Smooth muscle cell (in vitro differentiated cells): ENCODE results near the gene TSFM. TPM values are rescaled to one million over a fixed set of nuclear protein-coding genes. Genes with fewer than 3 reads are reported as not detected.

ENCODE experiments used
- DNase-seq: peaks from one replicate; lab custom pipeline; 2025; ENCODE audit not compliant: unreplicated experiment; lab: John Stamatoyannopoulos, UW
- H2AFZ ChIP-seq: fragments of 200-600 bp; sonication (generic); 2 replicates; pipeline ENCODE4 v1.6.0; 2016; ENCODE audit warnings: antibody characterized with exemption, low read depth, mild to moderate bottlenecking
- H3F3A ChIP-seq: fragments of 200-600 bp; sonication (generic); 2 replicates; pipeline ENCODE4 v1.6.0; 2017; ENCODE audit warnings: antibody characterized with exemption, low read depth
- H3K27ac ChIP-seq: fragments of 200-600 bp; sonication (generic); 2 replicates; pipeline ENCODE4 v1.5.1; 2016; ENCODE audit warnings: low read depth, mild to moderate bottlenecking
- H3K27me3 ChIP-seq: fragments of 200-600 bp; sonication (generic); 2 replicates; pipeline ENCODE4 v1.6.1; 2016; ENCODE audit warnings: low read depth, mild to moderate bottlenecking
- H3K36me3 ChIP-seq: fragments of 200-600 bp; sonication (generic); 2 replicates; pipeline ENCODE4 v1.5.1; 2016; ENCODE audit warnings: low read depth
- H3K4me1 ChIP-seq: fragments of 200-600 bp; sonication (generic); 2 replicates; pipeline ENCODE4 v1.5.1; 2016; ENCODE audit warnings: low read depth
- H3K4me2 ChIP-seq: fragments of 200-600 bp; sonication (generic); 2 replicates; pipeline ENCODE4 v1.6.0; 2016; ENCODE audit warnings: mild to moderate bottlenecking
- H3K4me3 ChIP-seq: fragments of 200-600 bp; sonication (generic); 2 replicates; pipeline ENCODE4 v1.5.1; 2016; ENCODE audit warnings: mild to moderate bottlenecking
- H3K79me2 ChIP-seq: fragments of 200-600 bp; sonication (generic); 2 replicates; pipeline ENCODE4 v1.6.0; 2016; ENCODE audit warnings: low read depth, mild to moderate bottlenecking
- H3K9ac ChIP-seq: fragments of 200-600 bp; sonication (generic); 2 replicates; pipeline ENCODE4 v1.6.0; 2016; ENCODE audit warnings: low read depth
- H3K9me3 ChIP-seq: fragments of 200-600 bp; sonication (generic); replicated peaks from 2 replicates; pipeline ENCODE4 v1.5.1; 2016; ENCODE audit warnings: low read depth
- H4K20me1 ChIP-seq: fragments of 200-600 bp; sonication (generic); 2 replicates; pipeline ENCODE4 v1.6.0; 2016; ENCODE audit warnings: low read depth
- CTCF ChIP-seq: fragments of 200-600 bp; sonication (generic); IDR thresholded peaks from 2 replicates; pipeline ENCODE4 v1.5.1; 2017; ENCODE audit warnings: borderline replicate concordance, mild to moderate bottlenecking, antibody characterized with exemption; ENCODE audit not compliant: insufficient read depth, poor library complexity, severe bottlenecking
- WGBS: methylation state at CpG from one replicate; pipeline ENCODE4 v1.1.7; 2016; ENCODE audit warnings: low lambda C conversion rate; 5-methylcytosine and 5-hydroxymethylcytosine counted together
- polyA plus RNA-seq: library from polyadenylated mRNA; unstranded; fragments of >200 nt; fragmentation: Nextera tagmentation; extraction: Ambion mirVana; gene quantifications from 2 replicates; pipeline ENCODE4 v1.2.1, GENCODE V29; 2016
- total RNA-seq: library from RNA; depleted of rRNA; stranded (reverse); fragments of >200 nt; gene quantifications from 2 replicates; pipeline ENCODE4 v1.2.3, GENCODE V29; 2014

TSFM gene
- total and polyA plus RNA-seq, 2 experiments from 2014 or later = 16.8 to 24.0 TPM

GRCh38 chr12:57830393-57830792 is 47.8 kb downstream of the TSFM start:
- Histone ChIP-seq H4K20me1 (peaks cover 100% of the 10 kb centered on the region), H3K27ac (no peak overlapping the region)

GRCh38 chr12:57832966-57833365 is 50.4 kb downstream of the TSFM start:
- H3K79me2 ChIP-seq = peaks cover 100% of the 10 kb centered on the region
- H3K4me2 ChIP-seq = peak overlapping the region; percentile 50
- no peak overlapping the region for H3K9ac ChIP-seq
- H3K9me3 ChIP-seq = no peaks in the 10 kb centered on the region
- H3K36me3 ChIP-seq = peaks cover 7% of the 10 kb centered on the region
- peaks cover 62% of the 10 kb centered on the region for H3K4me1 ChIP-seq
- peak overlapping the region; percentile 51 for H3K27ac ChIP-seq
- H3K27me3 ChIP-seq = no peaks in the 10 kb centered on the region
- DNase-seq = no peak
- H4K20me1 ChIP-seq = peaks cover 100% of the 10 kb centered on the region
- WGBS = 16% methylated on average over 10 of the region's 10 CpGs
- H3K4me3 ChIP-seq = no peak overlapping the region
- H2AFZ ChIP-seq = no peak overlapping the region
- H3F3A ChIP-seq = peaks cover 14% of the 10 kb centered on the region
- no peak for TF ChIP-seq CTCF

More at GRCh38 chr12:57830393-57830792, 47.8 kb downstream of the TSFM start:
- Histone ChIP-seq H3K4me2 (no peak overlapping the region), H2AFZ (no peak overlapping the region), H3F3A (peaks cover 10% of the 10 kb centered on the region), H3K27me3 (no peaks in the 10 kb centered on the region), H3K79me2 (peaks cover 93% of the 10 kb centered on the region), H3K4me1 (peaks cover 37% of the 10 kb centered on the region), H3K9ac (no peak overlapping the region), H3K9me3 (no peaks in the 10 kb centered on the region), H3K36me3 (peaks cover 12% of the 10 kb centered on the region), H3K4me3 (no peak overlapping the region)
- DNase-seq = no peak
- no peak for TF ChIP-seq CTCF
- 97% methylated on average over 2 of the region's 2 CpGs for WGBS

GRCh38 chr12:57833672-57834071 is 51.1 kb downstream of the TSFM start:
- WGBS = 90% methylated on average over 3 of the region's 3 CpGs
- Histone ChIP-seq H3K79me2 (peaks cover 100% of the 10 kb centered on the region), H3K4me1 (peaks cover 69% of the 10 kb centered on the region), H3K9me3 (no peaks in the 10 kb centered on the region), H3K4me2 (peak overlapping the region; percentile 50), H3F3A (peaks cover 19% of the 10 kb centered on the region), H3K27ac (peak overlapping the region; percentile 51), H2AFZ (no peak overlapping the region), H3K4me3 (no peak overlapping the region), H3K27me3 (no peaks in the 10 kb centered on the region), H3K36me3 (peaks cover 2% of the 10 kb centered on the region), H3K9ac (no peak overlapping the region), H4K20me1 (peaks cover 100% of the 10 kb centered on the region)
- TF ChIP-seq CTCF = no peak
- no peak for DNase-seq

GRCh38 chr12:57834086-57834876 is 51.7 kb downstream of the TSFM start:
- DNase-seq = no peak
- Histone ChIP-seq H3K4me2 (peak overlapping the region; percentile 50), H3K9me3 (no peaks in the 10 kb centered on the region), H3K27ac (peak overlapping the region; percentile 51), H3K79me2 (peaks cover 100% of the 10 kb centered on the region), H3K4me3 (no peak overlapping the region), H3K27me3 (no peaks in the 10 kb centered on the region), H3K4me1 (peaks cover 73% of the 10 kb centered on the region), H2AFZ (no peak overlapping the region), H4K20me1 (peaks cover 100% of the 10 kb centered on the region), H3K9ac (no peak overlapping the region), H3F3A (peaks cover 24% of the 10 kb centered on the region), H3K36me3 (no peaks in the 10 kb centered on the region)
- 58% methylated on average over 1 of the region's 1 CpG for WGBS
- TF ChIP-seq CTCF = no peak
